GM19438 (cell line): ENCODE measurements around the gene SMG9.
"Not testable (repeated sequence)": the region's sequence is repeated elsewhere in the genome, so short reads cannot be mapped to it uniquely, and the experiment has no call there.

Experiments
- ATAC-seq: cut with Tn5 transposase; IDR thresholded peaks from one replicate; pipeline ENCODE4 v1.9.1; 2021; ENCODE audit warnings: low read depth; ENCODE audit not compliant: unreplicated experiment

Gene SMG9

DNA sequence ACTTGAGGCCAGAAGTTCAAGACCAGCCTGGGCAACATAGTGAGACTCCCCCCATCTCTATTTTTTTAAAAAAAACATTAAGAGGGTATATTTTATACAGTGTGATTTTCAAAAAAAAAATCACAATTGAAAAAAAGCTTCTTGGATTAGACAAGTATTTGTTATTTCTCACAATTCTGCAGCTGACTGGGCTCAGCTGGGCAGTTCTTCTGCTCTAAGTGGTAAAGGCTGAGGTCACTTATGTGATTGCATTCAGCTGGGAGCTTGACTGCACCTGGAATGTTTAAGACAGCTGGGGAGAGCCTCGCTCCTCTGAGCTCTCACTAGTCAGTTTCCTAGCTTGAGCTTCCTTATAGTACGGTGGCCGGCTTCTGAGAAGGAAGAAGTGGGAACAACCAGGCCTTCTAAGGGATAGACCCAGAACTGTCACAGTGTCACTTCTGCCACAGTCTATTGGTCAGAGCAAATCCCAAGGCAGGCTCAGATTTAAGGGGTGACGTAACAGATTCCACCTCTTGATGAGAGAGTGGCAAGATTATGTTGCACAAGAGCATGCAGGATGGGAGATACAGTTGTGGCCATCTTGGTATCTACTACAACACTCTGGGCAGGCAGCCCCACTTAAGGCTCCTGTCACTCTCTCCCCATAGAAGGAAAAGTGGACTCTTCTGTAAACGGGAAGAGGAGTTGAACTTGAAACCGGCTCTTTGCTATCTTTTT is 58.6 kb downstream of the SMG9 start:
- ATAC-seq = no peak

DNA sequence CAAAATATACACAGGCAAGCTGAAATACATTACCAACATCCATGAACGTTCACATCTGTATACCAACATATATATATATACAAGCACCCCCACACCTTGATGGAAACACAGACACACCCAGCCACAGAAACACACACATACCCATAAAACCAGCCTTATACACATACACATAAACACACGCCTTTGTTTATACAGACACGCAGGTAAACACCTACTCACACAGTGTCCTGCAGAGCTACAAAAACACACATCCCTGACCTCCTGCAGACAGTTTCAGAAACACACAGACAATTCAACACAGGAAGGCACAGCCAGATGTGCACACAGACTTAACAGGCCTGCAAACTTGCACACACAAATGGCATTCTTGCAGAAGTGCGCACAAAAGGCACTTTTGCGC is 60.2 kb downstream of the SMG9 start:
- ATAC-seq = no peak

DNA sequence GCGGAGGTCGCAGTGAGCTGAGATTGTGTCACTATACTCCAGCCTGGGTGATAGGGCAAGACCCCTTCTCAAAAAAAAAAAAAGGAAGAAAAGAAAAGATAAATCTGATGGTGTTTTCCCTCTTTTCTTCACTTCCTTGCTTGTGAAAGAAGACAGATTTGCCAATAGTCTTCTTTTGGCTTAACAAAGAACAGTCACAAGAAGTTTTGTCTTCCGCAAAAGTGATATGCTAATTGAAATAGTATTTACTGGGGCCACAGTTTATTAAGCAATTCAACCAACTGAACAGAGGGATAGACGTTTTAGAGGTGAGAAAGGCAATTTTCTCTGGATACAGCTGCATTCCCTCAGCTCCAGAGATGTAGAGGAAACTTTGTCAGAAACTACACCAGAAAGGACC is 61.9 kb downstream of the SMG9 start:
- ATAC-seq = no peak

DNA sequence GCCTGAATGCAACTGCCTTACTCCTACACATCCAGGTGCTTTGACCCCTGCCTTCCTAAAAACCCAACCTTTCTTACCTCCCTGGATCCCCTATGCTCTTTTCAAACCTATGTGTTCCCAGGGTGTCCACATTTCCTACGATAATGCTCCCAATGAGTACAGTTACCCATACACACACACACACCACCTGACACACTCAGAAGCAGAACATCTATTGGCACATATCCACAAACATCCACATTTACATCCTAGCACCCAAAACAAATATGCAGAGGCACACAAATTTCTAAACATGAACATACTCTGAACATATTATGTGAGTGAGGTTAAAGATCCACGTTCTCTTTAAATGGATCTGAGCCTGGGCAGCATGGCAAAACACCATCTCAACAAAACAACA is 62.4 kb downstream of the SMG9 start:
- no peak for ATAC-seq

DNA sequence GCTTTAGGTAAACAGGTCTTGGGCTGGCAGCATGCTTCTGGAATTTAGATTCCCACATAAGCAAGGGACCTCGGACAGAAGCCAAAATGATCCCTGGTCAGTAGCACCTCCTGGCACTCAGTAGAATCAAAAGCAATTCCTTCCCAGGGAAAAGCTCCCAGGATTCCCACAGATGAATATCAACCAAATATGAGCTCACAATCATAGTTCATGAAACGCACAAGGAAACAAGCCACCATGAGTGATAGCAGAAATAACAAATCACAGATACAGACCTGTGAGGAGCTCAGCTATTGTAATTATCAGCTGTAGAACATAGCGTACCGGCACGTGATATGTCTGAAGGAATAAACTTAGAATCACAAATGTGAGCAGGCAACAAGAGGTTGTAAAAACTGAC is 63.0 kb downstream of the SMG9 start:
- ATAC-seq = no peak

DNA sequence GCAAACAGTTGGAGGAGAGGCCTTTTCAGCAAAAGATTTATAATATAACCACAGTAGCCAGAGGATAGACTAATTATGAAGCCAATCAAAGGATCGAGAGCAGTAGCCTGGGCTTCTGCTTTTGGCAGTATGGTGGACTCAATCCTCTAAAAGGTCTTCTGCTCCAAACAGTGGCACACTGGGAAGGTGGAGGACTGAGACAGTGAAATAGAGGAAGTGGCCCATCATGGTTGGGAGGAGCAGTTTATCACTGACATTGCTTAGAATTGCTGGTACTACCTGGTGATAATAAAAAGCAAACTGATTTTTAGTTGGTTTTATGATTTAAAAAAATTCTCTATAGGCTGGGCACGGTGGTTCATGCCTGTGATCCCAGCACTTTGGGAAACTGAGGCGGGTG is 63.9 kb downstream of the SMG9 start:
- ATAC-seq = no peak

DNA sequence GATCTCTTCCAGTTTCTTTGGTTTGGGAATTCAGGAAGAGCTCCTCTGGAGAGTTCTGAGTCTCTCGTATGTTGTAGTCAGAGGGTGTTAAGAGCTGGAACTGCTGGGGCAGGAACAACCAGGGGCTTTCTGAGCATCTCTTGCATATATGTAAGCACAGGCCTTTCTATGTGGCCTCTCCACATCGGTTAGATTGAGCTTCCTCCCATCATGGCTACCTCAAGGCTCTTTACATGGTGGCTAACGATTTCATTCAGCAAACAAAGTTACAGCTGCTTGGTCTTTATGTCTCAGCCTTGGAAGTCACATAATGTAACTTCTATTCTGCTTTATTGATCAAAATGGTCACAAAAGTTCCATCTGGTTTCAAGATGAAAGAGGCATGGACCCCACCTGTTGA is 64.3 kb downstream of the SMG9 start:
- no peak for ATAC-seq

DNA sequence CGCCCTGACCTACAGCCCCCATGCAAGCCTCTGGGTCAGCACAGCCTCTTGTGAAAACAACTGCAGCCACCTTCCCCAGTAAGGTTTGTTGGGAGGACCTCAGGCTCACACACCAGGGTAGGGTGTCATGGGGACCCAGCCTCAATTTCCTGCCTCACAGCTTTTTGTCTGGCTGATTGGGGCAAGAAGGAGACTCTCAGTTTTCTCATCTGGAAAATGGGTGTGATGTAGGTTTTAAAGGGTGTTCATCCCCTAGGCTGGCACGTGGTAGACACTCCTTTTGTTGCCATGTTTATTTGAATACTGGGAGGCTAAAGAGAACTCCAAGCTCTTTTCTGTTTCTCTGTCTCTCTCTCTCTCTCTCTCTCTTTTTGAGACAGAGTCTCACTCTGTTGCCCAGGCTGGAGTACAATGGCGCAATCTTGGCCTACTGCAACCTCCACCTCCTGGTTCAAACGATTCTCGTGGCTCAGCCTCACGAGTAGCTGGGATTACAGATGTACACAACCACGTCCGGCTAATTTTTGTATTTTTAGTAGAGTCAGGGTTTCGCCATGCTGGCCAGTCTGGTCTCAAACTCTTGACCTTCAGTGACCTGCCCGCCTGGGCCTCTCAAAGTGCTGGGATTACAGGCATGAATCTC is 66.6 kb downstream of the SMG9 start:
- ATAC-seq = no peak

DNA sequence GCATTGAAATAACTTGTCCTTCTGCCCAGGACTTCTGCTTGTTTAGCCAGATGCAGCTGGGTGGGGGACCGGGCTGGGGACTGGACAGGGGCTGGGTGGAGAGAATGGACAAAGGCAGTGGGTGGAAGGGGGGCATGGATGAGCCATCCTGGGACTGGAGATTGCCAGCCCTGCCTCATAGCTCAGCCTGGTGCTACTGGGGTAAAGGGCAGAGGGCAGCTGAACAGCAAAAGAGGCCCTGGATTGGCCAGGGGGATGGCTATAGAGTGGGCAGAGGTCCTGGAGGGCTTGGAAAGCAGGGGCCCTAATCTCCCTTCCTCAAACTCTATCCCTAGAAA is 67.1 kb downstream of the SMG9 start:
- no peak for ATAC-seq

DNA sequence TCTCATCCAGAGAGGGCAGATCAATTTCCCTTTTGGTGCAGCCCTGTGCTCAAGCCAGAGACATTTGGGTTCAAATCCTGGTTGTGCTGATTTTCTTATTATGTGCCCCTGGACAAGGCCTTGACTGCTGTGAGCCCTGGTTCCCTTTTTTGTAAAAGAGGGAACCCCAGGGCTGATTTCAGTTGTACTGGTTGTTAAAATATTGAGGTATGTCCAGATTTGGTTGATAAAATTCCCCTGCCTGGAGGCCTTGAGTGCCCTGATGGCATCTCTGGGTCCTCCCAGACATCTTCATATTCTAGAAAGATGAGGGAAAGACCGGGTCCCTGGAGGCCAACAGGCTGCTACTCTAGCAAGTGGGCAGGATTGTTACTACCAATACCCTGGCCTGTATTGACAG is 70.4 kb downstream of the SMG9 start:
- ATAC-seq = no peak

DNA sequence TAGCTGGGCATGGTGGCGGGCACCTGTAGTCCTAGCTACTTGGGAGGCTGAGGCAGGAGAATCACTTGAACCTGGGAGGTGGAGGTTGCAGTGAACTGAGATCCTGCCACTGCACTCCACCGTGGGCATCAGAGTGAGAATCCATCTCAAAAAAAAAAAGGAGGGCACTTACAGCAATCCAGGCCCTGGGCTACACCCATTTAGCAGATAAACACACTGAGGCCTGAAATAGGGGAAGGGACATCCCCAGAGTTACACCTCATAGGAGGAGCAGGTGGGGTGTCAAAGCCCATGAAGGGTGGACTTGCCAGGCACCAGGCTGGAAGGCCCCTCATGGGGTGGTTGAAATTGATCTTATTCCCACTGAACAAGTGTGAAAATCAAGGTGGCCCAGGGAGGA is 70.9 kb downstream of the SMG9 start:
- ATAC-seq = no peak

DNA sequence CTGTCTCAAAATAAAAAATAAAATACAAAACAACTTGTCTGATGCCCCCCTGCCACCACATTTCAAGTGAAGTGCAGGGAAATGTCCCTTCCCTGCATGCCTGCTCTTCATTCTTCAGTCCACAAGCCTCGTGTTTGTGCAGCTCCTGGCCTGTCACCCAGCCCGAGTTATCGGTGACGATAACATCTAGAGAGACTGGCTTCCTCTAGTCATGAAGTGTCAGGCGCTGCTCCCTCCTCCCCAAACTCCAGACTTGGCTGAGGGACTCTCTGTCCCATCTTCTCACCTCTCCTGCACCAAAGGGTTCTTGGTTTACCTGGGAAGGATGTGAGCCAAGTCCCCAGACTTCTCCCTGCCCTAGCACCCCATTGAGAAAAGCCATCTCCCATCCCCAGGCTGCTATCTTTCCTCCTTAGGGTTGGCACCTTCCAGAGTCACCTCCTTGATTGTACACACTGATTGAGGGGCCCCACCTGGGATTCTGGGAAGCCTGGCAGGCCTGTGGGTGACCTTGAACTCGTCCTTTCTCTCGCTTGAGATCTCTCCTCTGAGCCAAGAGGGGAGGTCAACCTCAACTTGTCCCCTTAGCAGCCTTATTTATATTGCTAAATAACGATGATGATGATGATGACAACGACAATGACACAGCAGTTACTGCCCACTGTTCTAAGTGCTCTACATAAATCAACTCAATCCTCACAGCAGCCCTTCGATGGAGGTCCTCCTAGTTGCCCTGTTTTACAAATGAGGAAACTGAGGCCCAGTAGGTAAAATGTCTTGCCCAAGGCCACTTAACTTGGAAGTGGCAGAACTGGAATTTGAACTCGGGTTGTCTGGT is 71.7 kb downstream of the SMG9 start:
- no peak for ATAC-seq

DNA sequence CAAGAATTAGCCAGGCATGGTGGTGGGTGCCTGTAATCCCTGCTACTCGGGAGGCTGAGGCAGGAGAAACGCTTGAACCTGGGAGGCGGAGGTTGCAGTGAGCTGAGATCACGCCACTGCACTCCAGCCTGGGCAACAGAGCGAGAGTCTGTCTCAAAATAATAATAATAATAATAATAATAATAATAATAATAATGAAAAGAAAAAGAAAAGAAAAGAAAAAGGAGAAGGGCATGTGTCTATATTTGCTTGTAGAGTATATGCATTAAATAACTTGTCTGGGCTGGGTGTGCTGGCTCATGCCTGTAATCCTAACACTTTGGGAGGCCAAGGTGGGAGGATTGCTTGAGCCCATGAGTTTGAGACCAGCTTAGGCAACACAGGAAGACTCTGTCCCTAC is 72.5 kb downstream of the SMG9 start:
- ATAC-seq = not testable (repeated sequence)

DNA sequence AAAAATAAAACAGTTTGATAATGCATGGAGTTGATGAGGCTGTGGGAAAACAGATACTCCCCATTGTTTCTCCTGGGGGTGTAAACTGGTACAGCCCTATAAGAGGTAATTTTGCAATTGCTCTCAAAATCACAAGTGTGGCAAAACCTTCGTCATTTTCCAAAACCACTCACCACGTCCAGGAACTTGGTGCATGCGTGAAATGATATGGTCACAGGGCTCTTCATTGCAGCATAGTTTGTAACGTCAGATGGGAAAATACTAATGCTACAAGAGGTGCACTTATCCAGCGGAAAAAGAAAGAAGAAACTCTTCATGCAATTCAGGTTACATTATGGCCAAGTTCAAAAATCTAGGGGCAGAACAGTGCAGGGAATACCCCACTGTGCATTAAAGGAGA is 72.9 kb downstream of the SMG9 start:
- no peak for ATAC-seq

DNA sequence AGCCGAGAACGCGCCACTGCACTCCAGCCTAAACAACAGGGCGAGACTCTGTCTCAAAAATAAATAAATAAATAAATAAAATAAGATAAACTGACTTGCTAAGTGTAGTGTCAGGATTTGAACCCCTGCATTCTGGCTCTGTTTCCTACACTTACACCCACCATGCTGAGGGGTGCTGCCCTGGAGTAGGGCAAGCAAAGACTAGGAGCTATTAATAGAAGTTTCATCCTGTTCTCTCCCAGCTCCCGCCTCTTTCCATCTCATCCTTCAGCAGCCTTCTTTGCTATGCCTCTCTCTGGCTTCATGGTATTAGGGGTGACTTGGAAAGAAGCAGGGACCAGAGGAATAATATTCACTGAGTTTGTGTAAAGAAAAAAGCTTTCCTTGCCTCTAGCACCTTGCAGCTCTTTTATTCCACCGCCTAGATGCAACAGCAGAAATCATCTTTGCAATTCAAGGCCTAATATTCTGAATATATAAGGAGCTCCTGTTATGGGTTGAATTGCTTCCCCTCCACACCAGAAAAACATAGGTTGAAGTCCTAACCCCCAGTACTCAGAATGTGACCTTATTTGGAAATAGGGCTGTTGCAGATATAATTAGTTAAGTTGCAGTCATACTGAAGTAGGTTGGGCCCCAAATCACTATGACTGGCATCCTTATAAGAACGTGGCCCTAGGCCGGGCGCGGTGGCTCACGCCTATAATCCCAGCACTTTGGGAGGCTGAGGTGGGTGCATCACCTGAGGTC is 76.1 kb downstream of the SMG9 start:
- ATAC-seq = no peak
